ENCODE measurements around the gene C9orf40.

The C9orf40 gene

GRCh38 chr9:74942801-74943200 lies 9.9 kb downstream of the C9orf40 start:
- Histone ChIP-seq H3K9me3 (ENCODE audit: control insufficient read depth, low read length) (no peaks in the 10 kb centered on the region), H3K4me1 (ENCODE audit: control insufficient read depth, insufficient read depth, low read length) (no peaks in the 10 kb centered on the region), H3K27ac (ENCODE audit: insufficient read depth, low read depth, low read length, poor library complexity, severe bottlenecking) (no peak overlapping the region), H3K27me3 (ENCODE audit: control insufficient read depth, insufficient read depth, low read length, poor library complexity, severe bottlenecking) (no peaks in the 10 kb centered on the region), H3K36me3 (ENCODE audit: control insufficient read depth, insufficient read depth, low read length) (no peaks in the 10 kb centered on the region), H3K4me3 (ENCODE audit: insufficient read depth, low read depth, low read length) (no peak overlapping the region)
- 92% methylated on average over 3 of the region's 3 CpGs for WGBS, 2 experiments

- WGBS, 2 experiments, result 86 to 91% methylated on average over 4 of the region's 4 CpGs
- no peaks in the 10 kb centered on the region for H3K9me3 ChIP-seq (ENCODE audit: control insufficient read depth, low read length)
- H3K27ac ChIP-seq (ENCODE audit: insufficient read depth, low read depth, low read length, poor library complexity, severe bottlenecking), result no peak overlapping the region
- H3K27me3 ChIP-seq (ENCODE audit: control insufficient read depth, insufficient read depth, low read length, poor library complexity, severe bottlenecking), result no peaks in the 10 kb centered on the region
- no peaks in the 10 kb centered on the region for H3K4me1 ChIP-seq (ENCODE audit: control insufficient read depth, insufficient read depth, low read length)
- H3K36me3 ChIP-seq (ENCODE audit: control insufficient read depth, insufficient read depth, low read length), result no peaks in the 10 kb centered on the region
- H3K4me3 ChIP-seq (ENCODE audit: insufficient read depth, low read depth, low read length), result no peak overlapping the region
Measured at GRCh38 chr9:74940600-74940999, 12.1 kb downstream of the C9orf40 start.

- WGBS, 2 experiments, result 91 to 96% methylated on average over 8 of the region's 8 CpGs
- H3K9me3 ChIP-seq (ENCODE audit: control insufficient read depth, low read length), result no peaks in the 10 kb centered on the region
- no peak overlapping the region for H3K4me3 ChIP-seq (ENCODE audit: insufficient read depth, low read depth, low read length)
Measured at GRCh38 chr9:74935008-74935407, 17.7 kb downstream of the C9orf40 start.

GRCh38 chr9:74921737-74922136 lies 31.0 kb downstream of the C9orf40 start:
- no peak overlapping the region for H3K4me3 ChIP-seq (ENCODE audit: insufficient read depth, low read depth, low read length)
- H3K9me3 ChIP-seq (ENCODE audit: control insufficient read depth, low read length), result no peaks in the 10 kb centered on the region
- no peaks in the 10 kb centered on the region for H3K4me1 ChIP-seq (ENCODE audit: control insufficient read depth, insufficient read depth, low read length)
- 86 to 93% methylated on average over 1 of the region's 1 CpG for WGBS, 2 experiments
- no peaks in the 10 kb centered on the region for H3K27me3 ChIP-seq (ENCODE audit: control insufficient read depth, insufficient read depth, low read length, poor library complexity, severe bottlenecking)
- no peaks in the 10 kb centered on the region for H3K36me3 ChIP-seq (ENCODE audit: control insufficient read depth, insufficient read depth, low read length)
- H3K27ac ChIP-seq (ENCODE audit: insufficient read depth, low read depth, low read length, poor library complexity, severe bottlenecking), result no peak overlapping the region

More at GRCh38 chr9:74935008-74935407, 17.7 kb downstream of the C9orf40 start:
- H3K36me3 ChIP-seq (ENCODE audit: control insufficient read depth, insufficient read depth, low read length), result no peaks in the 10 kb centered on the region
- no peaks in the 10 kb centered on the region for H3K27me3 ChIP-seq (ENCODE audit: control insufficient read depth, insufficient read depth, low read length, poor library complexity, severe bottlenecking)
- H3K27ac ChIP-seq (ENCODE audit: insufficient read depth, low read depth, low read length, poor library complexity, severe bottlenecking), result no peak overlapping the region
- H3K4me1 ChIP-seq (ENCODE audit: control insufficient read depth, insufficient read depth, low read length), result no peaks in the 10 kb centered on the region

- Histone ChIP-seq H3K27me3 (ENCODE audit: control insufficient read depth, insufficient read depth, low read length, poor library complexity, severe bottlenecking) (no peaks in the 10 kb centered on the region), H3K4me1 (ENCODE audit: control insufficient read depth, insufficient read depth, low read length) (no peaks in the 10 kb centered on the region), H3K9me3 (ENCODE audit: control insufficient read depth, low read length) (no peaks in the 10 kb centered on the region), H3K27ac (ENCODE audit: insufficient read depth, low read depth, low read length, poor library complexity, severe bottlenecking) (no peak overlapping the region), H3K36me3 (ENCODE audit: control insufficient read depth, insufficient read depth, low read length) (no peaks in the 10 kb centered on the region), H3K4me3 (ENCODE audit: insufficient read depth, low read depth, low read length) (no peak overlapping the region)
- WGBS, 2 experiments, result 92 to 94% methylated on average over 2 to 3 of the region's 3 CpGs
Measured at GRCh38 chr9:74920944-74921626, 31.6 kb downstream of the C9orf40 start.

- Histone ChIP-seq H3K4me1 (ENCODE audit: control insufficient read depth, insufficient read depth, low read length) (no peaks in the 10 kb centered on the region), H3K27ac (ENCODE audit: insufficient read depth, low read depth, low read length, poor library complexity, severe bottlenecking) (no peak overlapping the region), H3K27me3 (ENCODE audit: control insufficient read depth, insufficient read depth, low read length, poor library complexity, severe bottlenecking) (no peaks in the 10 kb centered on the region), H3K4me3 (ENCODE audit: insufficient read depth, low read depth, low read length) (no peak overlapping the region), H3K9me3 (ENCODE audit: control insufficient read depth, low read length) (peaks cover 2% of the 10 kb centered on the region), H3K36me3 (ENCODE audit: control insufficient read depth, insufficient read depth, low read length) (no peaks in the 10 kb centered on the region)
- WGBS, 2 experiments, result 89 to 95% methylated on average over 2 of the region's 2 CpGs
Measured at GRCh38 chr9:74910036-74910435, 42.7 kb downstream of the C9orf40 start.

GRCh38 chr9:74908665-74909064 lies 44.0 kb downstream of the C9orf40 start:
- WGBS, 2 experiments, result 91 to 97% methylated on average over 3 to 4 of the region's 4 CpGs
- H3K4me3 ChIP-seq (ENCODE audit: insufficient read depth, low read depth, low read length), result no peak overlapping the region
- H3K27ac ChIP-seq (ENCODE audit: insufficient read depth, low read depth, low read length, poor library complexity, severe bottlenecking), result no peak overlapping the region
- no peaks in the 10 kb centered on the region for H3K4me1 ChIP-seq (ENCODE audit: control insufficient read depth, insufficient read depth, low read length)
- no peaks in the 10 kb centered on the region for H3K27me3 ChIP-seq (ENCODE audit: control insufficient read depth, insufficient read depth, low read length, poor library complexity, severe bottlenecking)
- no peaks in the 10 kb centered on the region for H3K36me3 ChIP-seq (ENCODE audit: control insufficient read depth, insufficient read depth, low read length)
- peaks cover 2% of the 10 kb centered on the region for H3K9me3 ChIP-seq (ENCODE audit: control insufficient read depth, low read length)

GRCh38 chr9:74907085-74907484 lies 45.6 kb downstream of the C9orf40 start:
- 89 to 96% methylated on average over 3 of the region's 3 CpGs for WGBS, 2 experiments
- H3K27ac ChIP-seq (ENCODE audit: insufficient read depth, low read depth, low read length, poor library complexity, severe bottlenecking), result no peak overlapping the region
- H3K9me3 ChIP-seq (ENCODE audit: control insufficient read depth, low read length), result peaks cover 2% of the 10 kb centered on the region

GRCh38 chr9:74901001-74901400 lies 51.7 kb downstream of the C9orf40 start:
- Histone ChIP-seq H3K9me3 (ENCODE audit: control insufficient read depth, low read length) (no peaks in the 10 kb centered on the region), H3K4me3 (ENCODE audit: insufficient read depth, low read depth, low read length) (no peak overlapping the region), H3K27ac (ENCODE audit: insufficient read depth, low read depth, low read length, poor library complexity, severe bottlenecking) (no peak overlapping the region), H3K27me3 (ENCODE audit: control insufficient read depth, insufficient read depth, low read length, poor library complexity, severe bottlenecking) (no peaks in the 10 kb centered on the region), H3K36me3 (ENCODE audit: control insufficient read depth, insufficient read depth, low read length) (no peaks in the 10 kb centered on the region), H3K4me1 (ENCODE audit: control insufficient read depth, insufficient read depth, low read length) (no peaks in the 10 kb centered on the region)

More at GRCh38 chr9:74907085-74907484, 45.6 kb downstream of the C9orf40 start:
- no peaks in the 10 kb centered on the region for H3K4me1 ChIP-seq (ENCODE audit: control insufficient read depth, insufficient read depth, low read length)
- H3K27me3 ChIP-seq (ENCODE audit: control insufficient read depth, insufficient read depth, low read length, poor library complexity, severe bottlenecking), result no peaks in the 10 kb centered on the region
- H3K36me3 ChIP-seq (ENCODE audit: control insufficient read depth, insufficient read depth, low read length), result no peaks in the 10 kb centered on the region
- no peak overlapping the region for H3K4me3 ChIP-seq (ENCODE audit: insufficient read depth, low read depth, low read length)
